GM12878 (cell line): ENCODE measurements around the gene TBRG4. TPM values are rescaled to one million over a fixed set of nuclear protein-coding genes. Genes with fewer than 3 reads are reported as not detected.

Source experiments
- ATAC-seq: fragments of 200-7000 bp; cut with Tn5 transposase; 3 replicates; pipeline ENCODE4 v1.9.1; 2020; ENCODE audit warnings: mild to moderate bottlenecking, moderate library complexity
- BruUV-seq: library from RNA; stranded (reverse); fragments of 400-500 nt; replicated peaks from 2 replicates; lab custom pipeline; 2021; lab: Mats Ljungman, UMichigan
- CTCF ChIA-PET: fragments of 300-600 bp; sonication (Branson Sonifier 250); formaldehyde crosslinking; extraction: SDS; loops from one replicate; lab custom pipeline; 2021; ENCODE audit warnings: inconsistent platforms; lab: Yijun Ruan, JAX
- POLR2A ChIA-PET: fragments of 350-600 bp; formaldehyde crosslinking; extraction: SDS; loops from one replicate; lab custom pipeline; 2021; ENCODE audit warnings: inconsistent platforms; lab: Charles Lee
- RAD21 ChIA-PET: fragments of 300-600 bp; sonication (Branson Sonifier 250); formaldehyde crosslinking; loops from one replicate; lab custom pipeline; 2023; ENCODE audit warnings: antibody characterized with exemption; ENCODE audit not compliant: unreplicated experiment; lab: Charles Lee
- SMC1A ChIA-PET: fragments of 300-600 bp; sonication (Branson Sonifier 250); formaldehyde crosslinking; loops from one replicate; lab custom pipeline; 2023; ENCODE audit not compliant: unreplicated experiment, uncharacterized antibody; lab: Charles Lee
- DNase-seq: peaks from one replicate; pipeline ENCODE4 v3.0.0-alpha.2; 2011; ENCODE audit warnings: low read depth, low spot score
- FAIRE-seq: peaks from 3 replicates; lab custom pipeline; 2011; peaks lifted over from hg19 to GRCh38; lab: Jason Lieb, UNC
- H2AFZ ChIP-seq: 2 replicates; pipeline ENCODE4 v1.6.0; 2011; ENCODE audit warnings: low read depth, low read length, control low read depth; ENCODE audit not compliant: control insufficient read depth
- H3K27ac ChIP-seq: 2 replicates; pipeline ENCODE4 v1.5.1; 2011; ENCODE audit warnings: control low read depth; ENCODE audit not compliant: control insufficient read depth, insufficient read depth
- H3K27me3 ChIP-seq, 2 experiments: replicated peaks in 1 of 2; 2 replicates each; pipeline versions ENCODE4 v1.6.0 to v1.6.1; 2011; ENCODE audit warnings: low read length in 1 of 2; ENCODE audit not compliant: control insufficient read depth in 2 of 2, insufficient read depth in 2 of 2
- H3K36me3 ChIP-seq, 2 experiments: 2 replicates each; pipeline ENCODE4 v1.5.1; 2011; ENCODE audit warnings: low read length in 1 of 2; ENCODE audit not compliant: control insufficient read depth in 2 of 2, insufficient read depth in 2 of 2
- H3K4me1 ChIP-seq: 2 replicates; pipeline ENCODE4 v1.6.1; 2011; ENCODE audit warnings: mild to moderate bottlenecking, low read length, moderate library complexity, mixed read lengths; ENCODE audit not compliant: control insufficient read depth, insufficient read depth
- H3K4me2 ChIP-seq: 2 replicates; pipeline ENCODE4 v1.6.0; 2011; ENCODE audit warnings: control low read depth; ENCODE audit not compliant: control insufficient read depth, insufficient read depth
- H3K4me3 ChIP-seq: fragments of 200-600 bp; sonication (generic); 2 replicates; pipeline ENCODE4 v1.5.1; 2016
- H3K79me2 ChIP-seq: 2 replicates; pipeline ENCODE4 v1.6.0; 2011; ENCODE audit warnings: low read length; ENCODE audit not compliant: control insufficient read depth, insufficient read depth
- H3K9ac ChIP-seq: 2 replicates; pipeline ENCODE4 v1.8.0; 2011; ENCODE audit warnings: low read length, control low read depth, mixed read lengths; ENCODE audit not compliant: control insufficient read depth, insufficient read depth
- H3K9me3 ChIP-seq: replicated peaks from 3 replicates; pipeline ENCODE4 v1.5.1; 2011; ENCODE audit warnings: mild to moderate bottlenecking, low read length; ENCODE audit not compliant: control insufficient read depth, insufficient read depth
- H4K20me1 ChIP-seq: 2 replicates; pipeline ENCODE4 v1.6.0; 2011; ENCODE audit not compliant: control insufficient read depth, insufficient read depth
- NFYA ChIP-seq: IDR thresholded peaks from 2 replicates; pipeline ENCODE4 v1.6.1; 2011; ENCODE audit warnings: low read depth, mild to moderate bottlenecking, low read length, improper control_type of control experiment, borderline replicate concordance
- SREBF2 ChIP-seq: IDR thresholded peaks from 2 replicates; pipeline ENCODE4 v1.6.1; 2012; ENCODE audit warnings: mild to moderate bottlenecking, low read length
- STAT3 ChIP-seq: IDR thresholded peaks from 2 replicates; pipeline ENCODE4 v1.6.1; 2011; ENCODE audit warnings: low read depth, low read length, improper control_type of control experiment
- whole genome bisulfite sequencing: methylation state at CpG from one replicate; pipeline ENCODE4 v1.1.6; 2016; ENCODE audit warnings: low lambda C conversion rate; ENCODE audit not compliant: insufficient replicate concordance, insufficient coverage; ENCODE audit errors: missing lambda C conversion rate; 5-methylcytosine and 5-hydroxymethylcytosine counted together
- in situ Hi-C: fragments of 300-500 bp; cut with MboI; formaldehyde crosslinking; loops from 9 replicates; pipeline ENCODE4 v1.14.3; 2018; ENCODE audit warnings: mixed read lengths
- intact Hi-C: fragments of 100-400 bp; cut with micrococcal nuclease; formaldehyde crosslinking; loops from one replicate; pipeline ENCODE4 v1.14.2; 2022; ENCODE audit not compliant: unreplicated experiment
- polyA plus RNA-seq, 11 experiments: library from polyadenylated mRNA; depleted of rRNA in 4 of 11; unstranded in 6 of 11; stranded (reverse) in 5 of 11; fragments of >200 nt; fragmentation: Nextera tagmentation in 4 of 11; fragmentation: Illumina TruSeq in 1 of 11; extraction: Ambion mirVana in 4 of 11; extraction: Trizol in 1 of 11; gene quantifications; 1 replicate in 1 of 11; 2 replicates in 10 of 11; pipeline versions ENCODE4 v1.2.1 to v1.2.3, GENCODE V29; 2011 to 2016; ENCODE audit warnings: inconsistent platforms in 2 of 11, missing spikeins in 2 of 11, low read depth in 1 of 11
- total RNA-seq, 4 experiments: library from RNA; depleted of rRNA in 3 of 4; stranded (reverse); fragments of >200 nt in 3 of 4; fragmentation: Illumina TruSeq in 1 of 4; extraction: Trizol in 1 of 4; gene quantifications; 2 replicates each; pipeline versions ENCODE4 v1.2.1 to v1.2.3, GENCODE V29; 2013 to 2021
- TF ChIP-seq, protein P1 (sequence below): fragments of 450-650 bp; IDR thresholded peaks from 2 replicates; pipeline ENCODE4 v1.6.1; 2017; ENCODE audit warnings: borderline replicate concordance
- TF ChIP-seq, protein P2 (sequence below): fragments of 450-650 bp; IDR thresholded peaks from 2 replicates; pipeline ENCODE4 v1.6.1; 2014; ENCODE audit warnings: mild to moderate bottlenecking
- TF ChIP-seq, protein P3 (sequence below): IDR thresholded peaks from 2 replicates; pipeline ENCODE4 v1.6.1; 2012; ENCODE audit warnings: low read depth, low read length, improper control_type of control experiment
- TF ChIP-seq, protein P4 (sequence below): fragments of 450-650 bp; IDR thresholded peaks from 2 replicates; pipeline ENCODE4 v1.6.1; 2017; ENCODE audit warnings: mild to moderate bottlenecking, moderate library complexity
- TF ChIP-seq, protein P5 (sequence below): IDR thresholded peaks from 2 replicates; pipeline ENCODE4 v1.6.1; 2011; ENCODE audit warnings: low read depth, mild to moderate bottlenecking, low read length, moderate library complexity, borderline replicate concordance; ENCODE audit errors: extremely low read depth

Gene TBRG4
- total and polyA plus RNA-seq, 10 of the 15 experiments (the other 5 are each of a cell fraction or from before 2014, with no cell fraction given) = 8.4 to 130 (median 118) TPM

DNA sequence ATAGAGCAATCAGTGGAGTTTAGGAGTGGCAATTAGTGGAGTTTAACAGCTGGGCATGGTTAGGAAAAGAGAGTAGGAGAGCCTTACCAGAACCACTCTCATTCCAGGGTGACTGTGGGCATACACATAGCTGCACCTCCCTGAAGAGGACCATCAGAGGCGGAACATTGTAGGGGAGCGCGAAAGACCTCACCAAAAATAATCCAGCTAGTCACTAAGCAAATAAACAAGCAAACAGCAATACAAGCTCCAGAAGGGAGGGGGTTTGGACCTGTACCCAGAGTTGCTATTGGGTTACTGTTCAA is 18.6 kb downstream of the TBRG4 start:
- FAIRE-seq (no peak), DNase-seq (no peak), ATAC-seq (no peak)
- 98% methylated on average over 3 of the region's 3 CpGs for WGBS
- in situ Hi-C loops (no loop called here), intact Hi-C loops (no loop called here)
- no peak overlapping the region for H3K9ac ChIP-seq
- H2AFZ ChIP-seq = no peak overlapping the region
- H3K36me3 ChIP-seq = no peaks in the 10 kb centered on the region; a peak in 1 of 4 replicates
- POLR2A ChIA-PET = interaction anchor here (0.5 kb wide), 1 partner anchor 239 kb away, joined by 3 read pairs; no protein-coding TSS in a partner anchor
- RAD21 ChIA-PET = interaction anchor here (0.5 to 1.6 kb wide), 2 partner anchors 71 to 173 kb away, joined by 3 to 4 read pairs; no protein-coding TSS in a partner anchor
- CTCF ChIA-PET = no interaction called here
- SMC1A ChIA-PET = no interaction called here
- no peaks in the 10 kb centered on the region for H3K4me1 ChIP-seq
- H3K4me3 ChIP-seq = no peak overlapping the region
- no peaks in the 10 kb centered on the region for H3K79me2 ChIP-seq
- TF ChIP-seq, protein P1, sequence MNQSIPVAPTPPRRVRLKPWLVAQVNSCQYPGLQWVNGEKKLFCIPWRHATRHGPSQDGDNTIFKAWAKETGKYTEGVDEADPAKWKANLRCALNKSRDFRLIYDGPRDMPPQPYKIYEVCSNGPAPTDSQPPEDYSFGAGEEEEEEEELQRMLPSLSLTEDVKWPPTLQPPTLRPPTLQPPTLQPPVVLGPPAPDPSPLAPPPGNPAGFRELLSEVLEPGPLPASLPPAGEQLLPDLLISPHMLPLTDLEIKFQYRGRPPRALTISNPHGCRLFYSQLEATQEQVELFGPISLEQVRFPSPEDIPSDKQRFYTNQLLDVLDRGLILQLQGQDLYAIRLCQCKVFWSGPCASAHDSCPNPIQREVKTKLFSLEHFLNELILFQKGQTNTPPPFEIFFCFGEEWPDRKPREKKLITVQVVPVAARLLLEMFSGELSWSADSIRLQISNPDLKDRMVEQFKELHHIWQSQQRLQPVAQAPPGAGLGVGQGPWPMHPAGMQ = no peak
- TF ChIP-seq, protein P2, sequence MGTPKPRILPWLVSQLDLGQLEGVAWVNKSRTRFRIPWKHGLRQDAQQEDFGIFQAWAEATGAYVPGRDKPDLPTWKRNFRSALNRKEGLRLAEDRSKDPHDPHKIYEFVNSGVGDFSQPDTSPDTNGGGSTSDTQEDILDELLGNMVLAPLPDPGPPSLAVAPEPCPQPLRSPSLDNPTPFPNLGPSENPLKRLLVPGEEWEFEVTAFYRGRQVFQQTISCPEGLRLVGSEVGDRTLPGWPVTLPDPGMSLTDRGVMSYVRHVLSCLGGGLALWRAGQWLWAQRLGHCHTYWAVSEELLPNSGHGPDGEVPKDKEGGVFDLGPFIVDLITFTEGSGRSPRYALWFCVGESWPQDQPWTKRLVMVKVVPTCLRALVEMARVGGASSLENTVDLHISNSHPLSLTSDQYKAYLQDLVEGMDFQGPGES = no peak
- TF ChIP-seq NFYA = no peak
- TF ChIP-seq SREBF2 = no peak
- TF ChIP-seq STAT3 = no peak
- TF ChIP-seq, protein P3, sequence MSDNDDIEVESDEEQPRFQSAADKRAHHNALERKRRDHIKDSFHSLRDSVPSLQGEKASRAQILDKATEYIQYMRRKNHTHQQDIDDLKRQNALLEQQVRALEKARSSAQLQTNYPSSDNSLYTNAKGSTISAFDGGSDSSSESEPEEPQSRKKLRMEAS = no peak
- TF ChIP-seq, protein P4, sequence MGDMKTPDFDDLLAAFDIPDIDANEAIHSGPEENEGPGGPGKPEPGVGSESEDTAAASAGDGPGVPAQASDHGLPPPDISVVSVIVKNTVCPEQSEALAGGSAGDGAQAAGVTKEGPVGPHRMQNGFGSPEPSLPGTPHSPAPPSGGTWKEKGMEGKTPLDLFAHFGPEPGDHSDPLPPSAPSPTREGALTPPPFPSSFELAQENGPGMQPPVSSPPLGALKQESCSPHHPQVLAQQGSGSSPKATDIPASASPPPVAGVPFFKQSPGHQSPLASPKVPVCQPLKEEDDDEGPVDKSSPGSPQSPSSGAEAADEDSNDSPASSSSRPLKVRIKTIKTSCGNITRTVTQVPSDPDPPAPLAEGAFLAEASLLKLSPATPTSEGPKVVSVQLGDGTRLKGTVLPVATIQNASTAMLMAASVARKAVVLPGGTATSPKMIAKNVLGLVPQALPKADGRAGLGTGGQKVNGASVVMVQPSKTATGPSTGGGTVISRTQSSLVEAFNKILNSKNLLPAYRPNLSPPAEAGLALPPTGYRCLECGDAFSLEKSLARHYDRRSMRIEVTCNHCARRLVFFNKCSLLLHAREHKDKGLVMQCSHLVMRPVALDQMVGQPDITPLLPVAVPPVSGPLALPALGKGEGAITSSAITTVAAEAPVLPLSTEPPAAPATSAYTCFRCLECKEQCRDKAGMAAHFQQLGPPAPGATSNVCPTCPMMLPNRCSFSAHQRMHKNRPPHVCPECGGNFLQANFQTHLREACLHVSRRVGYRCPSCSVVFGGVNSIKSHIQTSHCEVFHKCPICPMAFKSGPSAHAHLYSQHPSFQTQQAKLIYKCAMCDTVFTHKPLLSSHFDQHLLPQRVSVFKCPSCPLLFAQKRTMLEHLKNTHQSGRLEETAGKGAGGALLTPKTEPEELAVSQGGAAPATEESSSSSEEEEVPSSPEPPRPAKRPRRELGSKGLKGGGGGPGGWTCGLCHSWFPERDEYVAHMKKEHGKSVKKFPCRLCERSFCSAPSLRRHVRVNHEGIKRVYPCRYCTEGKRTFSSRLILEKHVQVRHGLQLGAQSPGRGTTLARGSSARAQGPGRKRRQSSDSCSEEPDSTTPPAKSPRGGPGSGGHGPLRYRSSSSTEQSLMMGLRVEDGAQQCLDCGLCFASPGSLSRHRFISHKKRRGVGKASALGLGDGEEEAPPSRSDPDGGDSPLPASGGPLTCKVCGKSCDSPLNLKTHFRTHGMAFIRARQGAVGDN = no peak
- TF ChIP-seq, protein P5, sequence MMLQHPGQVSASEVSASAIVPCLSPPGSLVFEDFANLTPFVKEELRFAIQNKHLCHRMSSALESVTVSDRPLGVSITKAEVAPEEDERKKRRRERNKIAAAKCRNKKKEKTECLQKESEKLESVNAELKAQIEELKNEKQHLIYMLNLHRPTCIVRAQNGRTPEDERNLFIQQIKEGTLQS = no peak
- H3K9me3 ChIP-seq = no peaks in the 10 kb centered on the region
- no peaks in the 10 kb centered on the region for H4K20me1 ChIP-seq
- H3K27me3 ChIP-seq = peaks cover 1 to 2% of the 10 kb centered on the region in 2 experiments; a peak in 3 of 4 replicates
- no TSS peak for BruUV-seq
- H3K4me2 ChIP-seq = no peak overlapping the region
- no peak overlapping the region for H3K27ac ChIP-seq
